ENCODE measurements around the gene CRX.
A peak's percentile ranks its signal among the peaks of the same experiment; 100 is the strongest.
"Not testable (repeated sequence)": the region's sequence is repeated elsewhere in the genome, so short reads cannot be mapped to it uniquely, and the experiment has no call there.

CRX gene

GRCh38 chr19:47821460-47822020, at the start of gene CRX:
Gene CRX, plus strand, starts transcription at chr19:47821937. Its CDS starts 12,507 bp downstream, at chr19:47834444.
- DNase-seq, result no peak

GRCh38 chr19:47776568-47776967, 45.2 kb upstream of the CRX start:
- DNase-seq, result no peak

- DNase-seq, result not testable (repeated sequence)
Measured at GRCh38 chr19:47777245-47778048, 44.3 kb upstream of the CRX start.

- DNase-seq, result peak; percentile 18
Measured at GRCh38 chr19:47778049-47778953, 43.4 kb upstream of the CRX start, which contains the start of gene SELENOW. Gene SELENOW, plus strand, starts transcription at chr19:47778703. Its CDS starts 83 bp downstream, at chr19:47778786.

GRCh38 chr19:47778954-47779351, 42.8 kb upstream of the CRX start:
- DNase-seq, result no peak

- DNase-seq, result no peak
Measured at GRCh38 chr19:47779524-47780214, 42.1 kb upstream of the CRX start.

GRCh38 chr19:47780215-47780551, 41.6 kb upstream of the CRX start:
- no peak for DNase-seq

GRCh38 chr19:47781590-47782262, 40.0 kb upstream of the CRX start:
- no peak for DNase-seq

GRCh38 chr19:47786566-47786965, 35.2 kb upstream of the CRX start:
- DNase-seq, result no peak

- DNase-seq, result not testable (repeated sequence)
Measured at GRCh38 chr19:47787307-47787706, 34.4 kb upstream of the CRX start.

GRCh38 chr19:47789811-47790210, 31.9 kb upstream of the CRX start:
- DNase-seq, result not testable (repeated sequence)

GRCh38 chr19:47790398-47790814, 31.3 kb upstream of the CRX start:
- DNase-seq, result no peak

GRCh38 chr19:47792616-47793015, 29.1 kb upstream of the CRX start:
- no peak for DNase-seq

- DNase-seq, result no peak
Measured at GRCh38 chr19:47794526-47794925, 27.2 kb upstream of the CRX start.

GRCh38 chr19:47796785-47797184, 25.0 kb upstream of the CRX start:
- no peak for DNase-seq

- DNase-seq, result no peak
Measured at GRCh38 chr19:47797996-47798903, 23.5 kb upstream of the CRX start.

GRCh38 chr19:47798904-47799266, 22.9 kb upstream of the CRX start:
- no peak for DNase-seq

- no peak for DNase-seq
Measured at GRCh38 chr19:47801270-47801669, 20.5 kb upstream of the CRX start.

- DNase-seq, result no peak
Measured at GRCh38 chr19:47802521-47803043, 19.2 kb upstream of the CRX start.

- DNase-seq, result not testable (repeated sequence)
Measured at GRCh38 chr19:47803148-47803547, 18.6 kb upstream of the CRX start.

GRCh38 chr19:47803671-47804070, 18.1 kb upstream of the CRX start:
- not testable (repeated sequence) for DNase-seq

Measured in NCI-H446 treated with DMSO at 0.1 percent for 48 hours (cell line).